AG09309 (cell line): Measurements from ENCODE around the gene GLRX3.

Experiments used
- DNase-seq: peaks from one replicate; pipeline ENCODE4 v3.0.0-alpha.2; 2010; ENCODE audit warnings: low read depth
- H3K4me3 ChIP-seq: 2 replicates; pipeline ENCODE4 v1.5.1; 2011; ENCODE audit warnings: mild to moderate bottlenecking, low read depth, low read length, moderate library complexity; ENCODE audit not compliant: control insufficient read depth
- CTCF ChIP-seq: IDR thresholded peaks from 2 replicates; pipeline ENCODE4 v1.5.1; 2011; ENCODE audit warnings: mild to moderate bottlenecking, low read depth, low read length, inconsistent platforms; ENCODE audit not compliant: insufficient read depth, control insufficient read depth; ENCODE audit errors: missing control alignments

GLRX3 gene

GRCh38 chr10:130215931-130216231, 79.7 kb downstream of the GLRX3 start:
- no peak for TF ChIP-seq CTCF
- H3K4me3 ChIP-seq, result no peak overlapping the region
- no peak for DNase-seq

- DNase-seq, result no peak
- no peak overlapping the region for H3K4me3 ChIP-seq
- no peak for TF ChIP-seq CTCF
Measured at GRCh38 chr10:130218181-130218641, 82.0 kb downstream of the GLRX3 start.

- DNase-seq, result no peak
- TF ChIP-seq CTCF, result no peak
Measured at GRCh38 chr10:130218936-130219335, 82.7 kb downstream of the GLRX3 start.

GRCh38 chr10:130220251-130221185, 84.3 kb downstream of the GLRX3 start:
- no peak for DNase-seq
- no peak overlapping the region for H3K4me3 ChIP-seq
- TF ChIP-seq CTCF, result no peak

More at GRCh38 chr10:130218936-130219335, 82.7 kb downstream of the GLRX3 start:
- no peak overlapping the region for H3K4me3 ChIP-seq

- no peak for DNase-seq
- no peak overlapping the region for H3K4me3 ChIP-seq
- no peak for TF ChIP-seq CTCF
Measured at GRCh38 chr10:130221456-130222375, 85.5 kb downstream of the GLRX3 start.

- no peak for DNase-seq
- TF ChIP-seq CTCF, result no peak
- no peak overlapping the region for H3K4me3 ChIP-seq
Measured at GRCh38 chr10:130222381-130222780, 86.2 kb downstream of the GLRX3 start.
